Activated CD8-positive, alpha-beta T cell treated with anti-CD3 and anti-CD28 coated beads, Interleukin-2, amount 10 ng/mL, durations not matched to agents 7 days and 5 days (primary cell): Measurements from ENCODE around the gene HDAC4. TPM values are rescaled to one million over a fixed set of nuclear protein-coding genes. Genes with fewer than 3 reads are reported as not detected.

ENCODE experiments used
- ATAC-seq: fragments of 150-1000 bp; cut with Tn5 transposase; one replicate; pipeline ENCODE4 v1.10.0; 2021; ENCODE audit warnings: moderate library complexity
- CTCF ChIA-PET: fragments of 350-600 bp; sonication (Branson Sonifier 250); formaldehyde crosslinking; loops from one replicate; lab custom pipeline; 2021; ENCODE audit warnings: antibody characterized with exemption; lab: Charles Lee
- POLR2A ChIA-PET: fragments of 350-600 bp; sonication (Branson Sonifier 250); formaldehyde crosslinking; loops from one replicate; lab custom pipeline; 2021; ENCODE audit warnings: antibody characterized with exemption; lab: Charles Lee
- DNase-seq: peaks from one replicate; pipeline ENCODE4 v3.0.0-alpha.2; 2020
- H3K27ac Mint-ChIP-seq: one replicate; pipeline ENCODE4 v1.8.0; 2021; ENCODE audit warnings: mild to moderate bottlenecking, mixed read lengths
- H3K27me3 Mint-ChIP-seq: one replicate; pipeline ENCODE4 v1.8.0; 2021; ENCODE audit warnings: low read depth, mixed read lengths
- H3K36me3 Mint-ChIP-seq: one replicate; pipeline ENCODE4 v1.8.0; 2021; ENCODE audit warnings: low read depth, mixed read lengths
- H3K4me1 Mint-ChIP-seq: one replicate; pipeline ENCODE4 v1.8.0; 2021; ENCODE audit warnings: low read depth, mixed read lengths
- H3K4me3 Mint-ChIP-seq: one replicate; pipeline ENCODE4 v1.8.0; 2021; ENCODE audit warnings: mild to moderate bottlenecking, mixed read lengths
- H3K9me3 Mint-ChIP-seq: one replicate; pipeline ENCODE4 v1.8.0; 2022; ENCODE audit warnings: mixed read lengths; ENCODE audit not compliant: insufficient read depth
- total RNA-seq, 2 experiments: library from RNA; stranded (reverse); gene quantifications; one replicate each; pipeline ENCODE4 v1.2.3, GENCODE V29; 2021

HDAC4 gene
- total RNA-seq, 2 experiments from 2014 or later, result 50.7 to 58.8 TPM

DNA sequence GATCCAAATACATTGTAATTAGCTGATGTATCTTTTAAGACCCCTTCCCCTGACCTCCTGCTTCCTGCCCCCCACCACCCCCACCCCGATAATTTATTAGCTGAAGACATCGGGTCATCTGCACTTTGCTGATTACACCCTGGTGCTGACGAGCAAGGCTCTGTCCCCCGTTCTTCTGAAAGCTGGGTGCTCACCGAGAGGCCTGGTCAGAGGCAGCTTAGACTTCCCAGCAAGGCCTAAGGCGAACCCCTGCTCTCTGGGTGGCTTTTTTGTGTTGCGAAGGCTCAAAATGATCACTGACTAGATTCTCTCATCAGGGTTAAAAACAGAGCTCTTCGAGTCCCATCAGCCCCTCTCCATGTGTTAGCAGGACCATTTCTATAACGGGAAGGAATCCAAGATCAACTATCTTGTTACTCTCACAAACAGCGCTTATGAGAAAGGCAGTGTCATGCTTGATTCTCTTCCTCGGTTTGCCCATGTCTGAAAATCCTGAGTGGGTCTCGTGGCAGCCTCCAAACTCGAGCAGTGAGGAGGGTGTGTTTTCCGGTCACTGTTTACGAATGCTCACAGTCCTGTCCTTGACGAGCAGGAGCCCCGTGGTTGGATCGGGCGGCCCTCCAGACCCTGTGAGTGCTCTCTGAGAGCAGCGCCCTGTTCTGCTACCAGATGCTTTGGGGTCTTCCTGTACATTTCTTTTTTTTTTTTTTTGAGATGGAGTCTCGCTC, 201.6 kb downstream of the HDAC4 start:
- peaks cover 8% of the 10 kb centered on the region for H3K36me3 Mint-ChIP-seq
- ChIA-PET POLR2A (interaction anchor here (0.6 to 0.9 kb wide), 2 partner anchors 13 to 15 kb away, joined by 3 read pairs; no protein-coding TSS in a partner anchor), CTCF (no interaction called here)
- no peak overlapping the region for H3K27ac Mint-ChIP-seq
- DNase-seq (no peak), ATAC-seq (no peak)
- no peaks in the 10 kb centered on the region for H3K9me3 Mint-ChIP-seq
- no peaks in the 10 kb centered on the region for H3K27me3 Mint-ChIP-seq
- no peak overlapping the region for H3K4me3 Mint-ChIP-seq
- no peaks in the 10 kb centered on the region for H3K4me1 Mint-ChIP-seq

DNA sequence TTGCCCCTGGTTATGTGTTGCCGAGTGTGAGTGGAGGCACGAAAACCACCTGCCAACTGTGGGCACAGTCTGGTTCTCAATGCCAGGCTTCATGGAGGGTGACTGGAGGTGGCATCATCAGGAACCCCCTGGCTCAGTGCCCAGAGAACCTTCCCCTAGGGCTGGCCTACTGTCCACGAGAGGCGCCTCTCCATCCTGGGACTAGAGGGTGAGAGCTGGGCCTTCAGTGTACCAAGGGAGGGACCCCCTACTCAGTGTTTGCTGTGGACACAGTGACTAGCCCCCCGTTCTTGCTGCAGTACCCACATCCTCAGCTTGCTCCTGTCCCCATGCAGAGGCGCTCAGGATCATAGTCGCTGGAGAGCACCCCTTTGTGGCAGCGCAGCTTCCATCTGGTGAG, 202.6 kb downstream of the HDAC4 start:
- CTCF ChIA-PET, result no interaction called here
- Mint-ChIP-seq H3K9me3 (no peaks in the 10 kb centered on the region), H3K27ac (no peak overlapping the region), H3K36me3 (peaks cover 8% of the 10 kb centered on the region), H3K4me3 (no peak overlapping the region), H3K4me1 (no peaks in the 10 kb centered on the region), H3K27me3 (no peaks in the 10 kb centered on the region)
- no peak for ATAC-seq
- no peak for DNase-seq
- POLR2A ChIA-PET, result no interaction called here

- Mint-ChIP-seq H3K9me3 (no peaks in the 10 kb centered on the region), H3K4me3 (no peak overlapping the region), H3K27ac (no peak overlapping the region), H3K36me3 (peaks cover 8% of the 10 kb centered on the region), H3K27me3 (no peaks in the 10 kb centered on the region), H3K4me1 (no peaks in the 10 kb centered on the region)
- no peak for ATAC-seq
- DNase-seq, result no peak
- POLR2A ChIA-PET, result no interaction called here
- CTCF ChIA-PET, result no interaction called here
Measured at GRCh38 chr2:239197146-239197545, 203.7 kb downstream of the HDAC4 start.

DNA sequence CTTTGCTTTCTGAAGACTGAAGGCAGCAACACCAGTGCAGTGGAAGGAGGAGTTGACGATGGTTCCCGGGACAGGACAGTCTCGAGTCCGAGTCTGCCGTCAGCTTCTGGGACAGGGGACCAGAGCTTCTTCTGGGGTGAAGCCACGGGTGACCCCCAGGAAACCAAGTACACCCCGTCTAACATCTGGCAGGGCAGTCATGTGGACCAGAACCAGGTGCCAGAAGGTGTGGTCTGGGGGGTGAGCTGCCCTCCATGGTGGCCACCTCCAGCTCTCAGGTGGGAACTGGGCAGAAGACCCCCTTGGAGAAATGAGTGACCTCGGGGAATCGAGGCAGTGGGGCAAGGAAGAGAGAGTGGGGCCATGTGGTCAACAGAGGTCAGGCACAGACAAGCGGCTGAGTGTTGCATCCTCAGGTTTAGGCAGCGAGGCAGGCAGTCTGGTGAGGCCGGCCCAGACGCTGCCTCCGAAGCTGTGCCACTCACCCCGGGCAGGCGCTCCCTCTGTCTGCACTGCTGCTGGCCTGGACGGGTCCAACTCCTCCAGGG, 204.3 kb downstream of the HDAC4 start:
- no peak overlapping the region for H3K4me3 Mint-ChIP-seq
- ChIA-PET CTCF (no interaction called here), POLR2A (no interaction called here)
- no peak overlapping the region for H3K27ac Mint-ChIP-seq
- no peaks in the 10 kb centered on the region for H3K9me3 Mint-ChIP-seq
- H3K27me3 Mint-ChIP-seq, result no peaks in the 10 kb centered on the region
- H3K36me3 Mint-ChIP-seq, result peaks cover 8% of the 10 kb centered on the region
- H3K4me1 Mint-ChIP-seq, result no peaks in the 10 kb centered on the region
- no peak for ATAC-seq
- no peak for DNase-seq

GRCh38 chr2:239195992-239196391, 204.8 kb downstream of the HDAC4 start:
- Mint-ChIP-seq H3K27me3 (no peaks in the 10 kb centered on the region), H3K36me3 (peaks cover 9% of the 10 kb centered on the region), H3K9me3 (no peaks in the 10 kb centered on the region), H3K4me3 (no peak overlapping the region), H3K27ac (no peak overlapping the region), H3K4me1 (no peaks in the 10 kb centered on the region)
- CTCF ChIA-PET, result no interaction called here
- no peak for DNase-seq
- no peak for ATAC-seq
- POLR2A ChIA-PET, result no interaction called here

- POLR2A ChIA-PET, result no interaction called here
- H3K9me3 Mint-ChIP-seq, result no peaks in the 10 kb centered on the region
- no peaks in the 10 kb centered on the region for H3K4me1 Mint-ChIP-seq
- CTCF ChIA-PET, result no interaction called here
- H3K27ac Mint-ChIP-seq, result no peak overlapping the region
- DNase-seq, result no peak
- no peak for ATAC-seq
- no peak overlapping the region for H3K4me3 Mint-ChIP-seq
- H3K27me3 Mint-ChIP-seq, result no peaks in the 10 kb centered on the region
- H3K36me3 Mint-ChIP-seq, result peaks cover 15% of the 10 kb centered on the region
Measured at GRCh38 chr2:239195318-239195871, 205.4 kb downstream of the HDAC4 start.

GRCh38 chr2:239194731-239195317, 206.0 kb downstream of the HDAC4 start:
- POLR2A ChIA-PET, result no interaction called here
- no peaks in the 10 kb centered on the region for H3K27me3 Mint-ChIP-seq
- H3K36me3 Mint-ChIP-seq, result peaks cover 21% of the 10 kb centered on the region

GRCh38 chr2:239193925-239194677, 206.7 kb downstream of the HDAC4 start:
- DNase-seq (no peak), ATAC-seq (no peak)
- no peaks in the 10 kb centered on the region for H3K4me1 Mint-ChIP-seq
- H3K9me3 Mint-ChIP-seq, result no peaks in the 10 kb centered on the region
- H3K27ac Mint-ChIP-seq, result no peak overlapping the region
- no peaks in the 10 kb centered on the region for H3K27me3 Mint-ChIP-seq
- no peak overlapping the region for H3K4me3 Mint-ChIP-seq
- CTCF ChIA-PET, result interaction anchor here (1.4 to 1.6 kb wide), 2 partner anchors 19 to 51 kb away, joined by 3 to 7 read pairs; no protein-coding TSS in a partner anchor
- peaks cover 25% of the 10 kb centered on the region for H3K36me3 Mint-ChIP-seq
- POLR2A ChIA-PET, result no interaction called here

More at GRCh38 chr2:239194731-239195317, 206.0 kb downstream of the HDAC4 start:
- Mint-ChIP-seq H3K9me3 (no peaks in the 10 kb centered on the region), H3K27ac (no peak overlapping the region), H3K4me3 (no peak overlapping the region), H3K4me1 (no peaks in the 10 kb centered on the region)
- DNase-seq, result no peak
- no peak for ATAC-seq
- CTCF ChIA-PET, result interaction anchor here (1.4 to 1.6 kb wide), 2 partner anchors 18 to 52 kb away, joined by 3 to 7 read pairs; no protein-coding TSS in a partner anchor

DNA sequence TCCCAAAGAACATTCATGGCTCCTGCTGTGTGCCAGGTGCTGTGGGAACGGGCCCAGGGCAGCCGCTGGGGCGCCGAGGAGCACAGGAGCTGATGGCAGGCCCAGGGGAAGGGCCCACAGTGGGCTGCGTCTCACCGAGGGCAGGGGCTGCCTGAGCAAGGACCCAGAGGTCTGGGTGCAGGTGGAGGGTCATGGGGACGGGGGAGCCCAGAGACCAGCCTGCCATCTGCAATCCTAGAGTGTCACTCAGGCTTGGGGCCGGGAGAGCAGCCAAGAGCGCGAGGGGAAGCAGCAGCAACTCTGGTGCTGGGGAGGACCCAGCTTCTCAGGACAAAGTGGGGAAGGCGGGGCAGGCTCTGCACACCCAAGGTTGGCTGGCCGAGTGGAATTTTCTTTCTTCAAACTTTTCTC, 207.4 kb downstream of the HDAC4 start:
- ChIA-PET CTCF (interaction anchor here (1.4 to 1.6 kb wide), 2 partner anchors 19 to 50 kb away, joined by 3 to 7 read pairs; no protein-coding TSS in a partner anchor), POLR2A (no interaction called here)
- DNase-seq (no peak), ATAC-seq (no peak)
- Mint-ChIP-seq H3K36me3 (peaks cover 32% of the 10 kb centered on the region), H3K27me3 (no peaks in the 10 kb centered on the region), H3K4me1 (no peaks in the 10 kb centered on the region), H3K27ac (no peak overlapping the region), H3K4me3 (no peak overlapping the region), H3K9me3 (no peaks in the 10 kb centered on the region)

- no peak overlapping the region for H3K4me3 Mint-ChIP-seq
- CTCF ChIA-PET, result no interaction called here
- H3K4me1 Mint-ChIP-seq, result no peaks in the 10 kb centered on the region
- no peaks in the 10 kb centered on the region for H3K9me3 Mint-ChIP-seq
- no peaks in the 10 kb centered on the region for H3K27me3 Mint-ChIP-seq
- H3K27ac Mint-ChIP-seq, result no peak overlapping the region
- ATAC-seq, result no peak
- H3K36me3 Mint-ChIP-seq, result peaks cover 34% of the 10 kb centered on the region
- DNase-seq, result no peak
- POLR2A ChIA-PET, result no interaction called here
Measured at GRCh38 chr2:239192975-239193374, 207.8 kb downstream of the HDAC4 start.

DNA sequence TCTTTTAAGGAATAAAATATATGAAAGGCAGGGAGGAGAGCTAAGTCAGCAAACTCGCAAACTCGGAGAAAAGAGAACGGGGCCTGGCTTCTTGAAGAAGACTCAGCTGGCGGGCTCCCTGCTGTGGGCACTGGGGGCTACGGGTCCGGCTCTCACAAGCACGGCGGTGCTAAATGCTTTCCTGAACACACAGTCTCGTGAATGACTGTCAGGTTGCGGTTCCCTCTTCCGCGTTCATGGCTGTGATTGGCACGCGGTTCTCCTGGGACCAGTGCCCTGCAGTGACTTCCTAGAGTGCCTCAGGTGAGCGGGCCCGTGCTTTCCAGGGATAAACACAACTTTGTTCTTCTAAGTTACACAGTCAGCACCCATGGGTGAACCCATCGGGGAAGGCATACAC, 208.4 kb downstream of the HDAC4 start:
- Mint-ChIP-seq H3K36me3 (peaks cover 37% of the 10 kb centered on the region), H3K4me1 (no peaks in the 10 kb centered on the region), H3K4me3 (no peak overlapping the region), H3K27ac (no peak overlapping the region), H3K9me3 (no peaks in the 10 kb centered on the region), H3K27me3 (no peaks in the 10 kb centered on the region)
- ChIA-PET CTCF (no interaction called here), POLR2A (no interaction called here)
- DNase-seq (no peak), ATAC-seq (no peak)
